Measurements from ENCODE around the gene SDE2. TPM values are rescaled to one million over a fixed set of nuclear protein-coding genes. Genes with fewer than 3 reads are reported as not detected.
"Not testable (repeated sequence)": the region's sequence is repeated elsewhere in the genome, so short reads cannot be mapped to it uniquely, and the experiment has no call there.

The SDE2 gene
- total and polyA plus RNA-seq, 4 donors: 15.4 to 44.2 (median 18.0) TPM

- Histone ChIP-seq H3K4me1 (ENCODE audit: control insufficient read depth, insufficient read depth, low read length) (peaks cover 23% of the 10 kb centered on the region), H3K27me3 (ENCODE audit: control insufficient read depth, insufficient read depth, low read length) (peaks cover 5% of the 10 kb centered on the region), H3K27ac (ENCODE audit: low read depth, low read length) (no peak overlapping the region), H3K9me3 (ENCODE audit: control insufficient read depth, insufficient read depth, low read length) (no peaks in the 10 kb centered on the region), H3K4me3 (ENCODE audit: low read depth, low read length) (no peak overlapping the region), H3K36me3 (ENCODE audit: control insufficient read depth, insufficient read depth, low read length) (no peaks in the 10 kb centered on the region)
- 80% methylated on average over 22 of the region's 25 CpGs for WGBS (ENCODE audit: insufficient coverage)
- DNase-seq (ENCODE audit: low read depth in 4 of 6, low spot score in 6 of 6): no peak
Observed at GRCh38 chr1:225940385-225941151, 58.6 kb downstream of the SDE2 start.

GRCh38 chr1:225939939-225940310, 59.2 kb downstream of the SDE2 start:
- DNase-seq (ENCODE audit: low read depth in 4 of 6, low spot score in 6 of 6); H3K27ac ChIP-seq (ENCODE audit: low read depth, low read length); H3K4me3 ChIP-seq (ENCODE audit: low read depth, low read length); H3K36me3 ChIP-seq (ENCODE audit: control insufficient read depth, insufficient read depth, low read length); H3K27me3 ChIP-seq (ENCODE audit: control insufficient read depth, insufficient read depth, low read length); H3K9me3 ChIP-seq (ENCODE audit: control insufficient read depth, insufficient read depth, low read length): not testable (repeated sequence)
- peaks cover 23% of the 10 kb centered on the region for H3K4me1 ChIP-seq (ENCODE audit: control insufficient read depth, insufficient read depth, low read length)
- WGBS (ENCODE audit: insufficient coverage): 47% methylated on average over 8 of the region's 8 CpGs

- not testable (repeated sequence) for H3K4me3 ChIP-seq (ENCODE audit: low read depth, low read length); H3K36me3 ChIP-seq (ENCODE audit: control insufficient read depth, insufficient read depth, low read length); H3K27ac ChIP-seq (ENCODE audit: low read depth, low read length); H3K9me3 ChIP-seq (ENCODE audit: control insufficient read depth, insufficient read depth, low read length); DNase-seq (ENCODE audit: low read depth in 4 of 6, low spot score in 6 of 6); H3K27me3 ChIP-seq (ENCODE audit: control insufficient read depth, insufficient read depth, low read length)
- WGBS (ENCODE audit: insufficient coverage): 25% methylated on average over 35 of the region's 69 CpGs
- peaks cover 23% of the 10 kb centered on the region for H3K4me1 ChIP-seq (ENCODE audit: control insufficient read depth, insufficient read depth, low read length)
Observed at GRCh38 chr1:225939097-225939938, 59.8 kb downstream of the SDE2 start.

- peaks cover 5% of the 10 kb centered on the region for H3K27me3 ChIP-seq (ENCODE audit: control insufficient read depth, insufficient read depth, low read length)
- 85% methylated on average over 18 of the region's 21 CpGs for WGBS (ENCODE audit: insufficient coverage)
- no peaks in the 10 kb centered on the region for H3K36me3 ChIP-seq (ENCODE audit: control insufficient read depth, insufficient read depth, low read length)
- H3K27ac ChIP-seq (ENCODE audit: low read depth, low read length): no peak overlapping the region
- peaks cover 23% of the 10 kb centered on the region for H3K4me1 ChIP-seq (ENCODE audit: control insufficient read depth, insufficient read depth, low read length)
- no peaks in the 10 kb centered on the region for H3K9me3 ChIP-seq (ENCODE audit: control insufficient read depth, insufficient read depth, low read length)
- no peak overlapping the region for H3K4me3 ChIP-seq (ENCODE audit: low read depth, low read length)
- DNase-seq (ENCODE audit: low read depth in 4 of 6, low spot score in 6 of 6): no peak
Observed at GRCh38 chr1:225937048-225937968, 61.8 kb downstream of the SDE2 start.

GRCh38 chr1:225936523-225936922, 62.6 kb downstream of the SDE2 start:
- Histone ChIP-seq H3K9me3 (ENCODE audit: control insufficient read depth, insufficient read depth, low read length) (no peaks in the 10 kb centered on the region), H3K4me1 (ENCODE audit: control insufficient read depth, insufficient read depth, low read length) (peaks cover 18% of the 10 kb centered on the region), H3K4me3 (ENCODE audit: low read depth, low read length) (no peak overlapping the region), H3K36me3 (ENCODE audit: control insufficient read depth, insufficient read depth, low read length) (no peaks in the 10 kb centered on the region), H3K27ac (ENCODE audit: low read depth, low read length) (no peak overlapping the region), H3K27me3 (ENCODE audit: control insufficient read depth, insufficient read depth, low read length) (peaks cover 5% of the 10 kb centered on the region)
- 90% methylated on average over 3 of the region's 3 CpGs for WGBS (ENCODE audit: insufficient coverage)
- DNase-seq (ENCODE audit: low read depth in 4 of 6, low spot score in 6 of 6): no peak

GRCh38 chr1:225936086-225936485, 63.1 kb downstream of the SDE2 start:
- not testable (repeated sequence) for H3K9me3 ChIP-seq (ENCODE audit: control insufficient read depth, insufficient read depth, low read length); H3K27ac ChIP-seq (ENCODE audit: low read depth, low read length); DNase-seq (ENCODE audit: low read depth in 4 of 6, low spot score in 6 of 6); H3K27me3 ChIP-seq (ENCODE audit: control insufficient read depth, insufficient read depth, low read length); H3K4me3 ChIP-seq (ENCODE audit: low read depth, low read length); H3K36me3 ChIP-seq (ENCODE audit: control insufficient read depth, insufficient read depth, low read length)
- WGBS (ENCODE audit: insufficient coverage): 82% methylated on average over 6 of the region's 8 CpGs
- H3K4me1 ChIP-seq (ENCODE audit: control insufficient read depth, insufficient read depth, low read length): peaks cover 14% of the 10 kb centered on the region

- Histone ChIP-seq H3K36me3 (ENCODE audit: control insufficient read depth, insufficient read depth, low read length) (no peaks in the 10 kb centered on the region), H3K4me1 (ENCODE audit: control insufficient read depth, insufficient read depth, low read length) (peaks cover 2% of the 10 kb centered on the region), H3K4me3 (ENCODE audit: low read depth, low read length) (no peak overlapping the region), H3K9me3 (ENCODE audit: control insufficient read depth, insufficient read depth, low read length) (no peaks in the 10 kb centered on the region), H3K27ac (ENCODE audit: low read depth, low read length) (no peak overlapping the region), H3K27me3 (ENCODE audit: control insufficient read depth, insufficient read depth, low read length) (peaks cover 5% of the 10 kb centered on the region)
- DNase-seq (ENCODE audit: low read depth in 4 of 6, low spot score in 6 of 6): no peak
- WGBS (ENCODE audit: insufficient coverage): no CpG with 5 or more reads among the region's 5 CpGs
Observed at GRCh38 chr1:225934711-225935110, 64.4 kb downstream of the SDE2 start.

- Histone ChIP-seq H3K4me3 (ENCODE audit: low read depth, low read length) (no peak overlapping the region), H3K4me1 (ENCODE audit: control insufficient read depth, insufficient read depth, low read length) (no peaks in the 10 kb centered on the region), H3K27me3 (ENCODE audit: control insufficient read depth, insufficient read depth, low read length) (no peaks in the 10 kb centered on the region), H3K9me3 (ENCODE audit: control insufficient read depth, insufficient read depth, low read length) (no peaks in the 10 kb centered on the region), H3K27ac (ENCODE audit: low read depth, low read length) (no peak overlapping the region), H3K36me3 (ENCODE audit: control insufficient read depth, insufficient read depth, low read length) (no peaks in the 10 kb centered on the region)
- no peak for DNase-seq (ENCODE audit: low read depth in 4 of 6, low spot score in 6 of 6)
- WGBS (ENCODE audit: insufficient coverage): no CpG with 5 or more reads among the region's 2 CpGs
Observed at GRCh38 chr1:225933072-225933471, 66.1 kb downstream of the SDE2 start.

All from spinal cord (tissue), 10 donors.